Measurements from ENCODE around the gene CFAP77. TPM values are rescaled to one million over a fixed set of nuclear protein-coding genes. Genes with fewer than 3 reads are reported as not detected.
A peak's percentile ranks its signal among the peaks of the same experiment; 100 is the strongest.

CFAP77 gene
- total and polyA plus RNA-seq, 9 donors: 0.11 to 13.8 (median 0.47) TPM; not detected in 4

DNA sequence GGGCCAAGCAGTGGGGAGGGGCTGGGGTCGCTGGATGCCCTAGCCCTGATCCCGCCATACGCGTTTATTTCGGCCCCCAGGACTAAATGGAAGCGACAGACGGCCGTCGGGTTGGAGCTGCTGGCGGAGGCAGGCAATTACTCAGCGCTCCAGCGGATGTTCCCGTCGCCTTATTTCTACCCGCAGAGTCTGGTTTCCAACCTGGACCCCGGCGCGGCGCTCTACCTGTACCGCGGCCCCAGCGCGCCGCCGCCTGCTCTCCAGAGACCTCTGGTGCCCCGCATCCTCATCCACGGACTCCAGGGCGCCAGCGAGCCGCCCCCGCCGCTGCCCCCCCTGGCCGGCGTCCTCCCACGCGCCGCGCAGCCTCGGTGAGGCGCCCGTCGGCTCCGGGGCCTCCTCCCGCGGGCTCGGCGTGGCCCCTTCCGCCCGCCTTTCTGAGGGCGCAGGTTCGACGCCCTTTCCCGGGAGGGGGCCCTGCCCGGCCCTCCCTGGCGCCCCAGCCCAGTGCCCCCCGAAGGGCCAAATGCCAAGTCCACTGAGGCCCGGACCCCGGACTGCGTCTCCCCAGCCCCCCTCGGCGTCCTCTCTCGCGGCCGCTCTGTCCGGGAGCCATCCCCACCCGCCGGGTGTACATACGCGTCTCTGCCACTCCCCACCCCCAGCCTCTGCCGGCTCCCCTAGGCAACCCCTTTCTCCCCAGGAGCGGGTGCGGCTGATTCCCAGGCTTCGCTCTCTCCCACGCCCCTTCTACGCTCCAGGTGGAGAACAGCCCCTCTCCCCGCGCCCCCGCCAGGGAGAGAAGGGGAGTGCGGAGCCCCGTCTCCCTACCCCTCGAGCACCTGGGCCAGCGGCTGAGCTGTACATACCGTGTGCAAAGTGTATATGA, 179.4 kb downstream of the CFAP77 start:
- no peaks in the 10 kb centered on the region for H3K36me3 ChIP-seq
- intact Hi-C loops (cut with DNase I): no loop called here
- peak overlapping the region in 1 of 2 donors; percentile 1 for H3K27ac ChIP-seq
- no peak for DNase-seq
- no peak for TF ChIP-seq POLR2A (IDR thresholded peaks at IDR 0.05)
- H3K27me3 ChIP-seq: peaks cover 4% of the 10 kb centered on the region
- H3K4me3 ChIP-seq: no peak overlapping the region
- WGBS, 3 donors: 1 to 3% (median 2%) methylated on average over 46 to 83 of the region's 83 CpGs
- no peaks in the 10 kb centered on the region for H3K4me1 ChIP-seq (ENCODE audit: insufficient read depth)
- no peaks in the 10 kb centered on the region for H3K9me3 ChIP-seq

DNA sequence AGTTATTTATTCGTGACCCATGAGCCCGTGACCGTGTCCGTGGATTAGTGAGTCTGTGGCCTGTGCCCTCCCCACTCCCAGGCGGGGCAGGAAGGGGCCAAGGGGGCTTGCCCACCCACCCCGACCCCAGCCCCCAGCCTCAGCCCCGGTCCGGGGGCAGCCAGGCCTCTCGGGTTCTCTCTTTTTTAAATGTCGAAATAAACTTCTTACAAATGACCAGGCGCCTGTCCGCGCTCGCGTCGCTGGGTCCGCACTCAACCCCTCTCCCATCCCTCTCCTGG, 180.0 kb downstream of the CFAP77 start:
- WGBS, 3 donors: 2 to 4% (median 2%) methylated on average over 15 to 17 of the region's 17 CpGs
- intact Hi-C loops (cut with DNase I): no loop called here
- Histone ChIP-seq H3K36me3 (no peaks in the 10 kb centered on the region), H3K4me3 (no peak overlapping the region), H3K9me3 (no peaks in the 10 kb centered on the region), H3K27ac (no peak overlapping the region), H3K4me1 (ENCODE audit: insufficient read depth) (no peaks in the 10 kb centered on the region), H3K27me3 (peaks cover 4% of the 10 kb centered on the region)
- DNase-seq: no peak
- TF ChIP-seq, protein P1, sequence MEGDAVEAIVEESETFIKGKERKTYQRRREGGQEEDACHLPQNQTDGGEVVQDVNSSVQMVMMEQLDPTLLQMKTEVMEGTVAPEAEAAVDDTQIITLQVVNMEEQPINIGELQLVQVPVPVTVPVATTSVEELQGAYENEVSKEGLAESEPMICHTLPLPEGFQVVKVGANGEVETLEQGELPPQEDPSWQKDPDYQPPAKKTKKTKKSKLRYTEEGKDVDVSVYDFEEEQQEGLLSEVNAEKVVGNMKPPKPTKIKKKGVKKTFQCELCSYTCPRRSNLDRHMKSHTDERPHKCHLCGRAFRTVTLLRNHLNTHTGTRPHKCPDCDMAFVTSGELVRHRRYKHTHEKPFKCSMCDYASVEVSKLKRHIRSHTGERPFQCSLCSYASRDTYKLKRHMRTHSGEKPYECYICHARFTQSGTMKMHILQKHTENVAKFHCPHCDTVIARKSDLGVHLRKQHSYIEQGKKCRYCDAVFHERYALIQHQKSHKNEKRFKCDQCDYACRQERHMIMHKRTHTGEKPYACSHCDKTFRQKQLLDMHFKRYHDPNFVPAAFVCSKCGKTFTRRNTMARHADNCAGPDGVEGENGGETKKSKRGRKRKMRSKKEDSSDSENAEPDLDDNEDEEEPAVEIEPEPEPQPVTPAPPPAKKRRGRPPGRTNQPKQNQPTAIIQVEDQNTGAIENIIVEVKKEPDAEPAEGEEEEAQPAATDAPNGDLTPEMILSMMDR (IDR thresholded peaks at IDR 0.05): no peak
- TF ChIP-seq EP300 (IDR thresholded peaks at IDR 0.05): no peak
- TF ChIP-seq POLR2A (IDR thresholded peaks at IDR 0.05): no peak

DNA sequence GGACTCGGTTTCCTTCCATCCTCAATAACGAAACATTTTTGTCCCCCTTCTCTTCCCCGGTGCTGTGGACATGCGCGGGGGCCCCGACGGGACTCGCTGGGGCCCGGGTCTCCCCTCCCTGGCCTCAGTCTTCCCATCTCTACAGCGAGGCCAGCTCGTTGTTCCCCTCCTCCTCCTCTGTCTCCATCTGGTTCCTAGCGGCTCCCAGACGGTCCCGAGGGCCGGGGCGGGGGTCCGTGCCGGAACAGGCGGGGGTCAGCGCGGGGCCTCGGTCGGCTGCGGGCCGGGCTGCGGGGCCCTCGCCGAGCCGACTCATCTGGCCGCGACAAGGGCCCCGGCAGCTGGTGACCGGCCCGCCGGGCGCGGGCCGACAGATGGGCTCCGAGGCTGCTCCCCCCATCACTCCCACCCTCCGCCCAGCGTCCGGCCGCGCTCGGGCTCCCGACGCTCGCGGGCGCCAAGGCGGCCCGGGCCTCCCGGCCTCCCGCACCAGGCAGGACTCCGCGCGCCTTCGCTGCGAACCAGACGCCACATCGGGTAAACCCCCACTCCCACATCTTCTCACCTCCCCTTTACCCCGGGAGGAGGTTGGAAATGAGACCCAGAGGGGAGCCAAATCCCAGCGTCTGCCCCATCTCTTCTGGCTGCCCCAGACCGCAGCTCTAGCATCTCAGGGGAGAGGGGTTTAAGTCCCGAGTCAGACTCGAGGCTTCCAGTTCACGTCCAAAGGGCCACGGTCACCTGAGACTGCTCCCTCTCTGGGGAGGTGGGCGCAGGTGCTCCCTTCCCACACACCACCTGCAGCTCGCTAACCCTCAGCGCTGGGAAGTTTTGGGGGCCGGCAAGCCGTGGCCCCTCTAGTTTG, 180.5 kb downstream of the CFAP77 start:
- intact Hi-C loops (cut with DNase I): no loop called here
- TF ChIP-seq POLR2A (IDR thresholded peaks at IDR 0.05) (no peak), EP300 (IDR thresholded peaks at IDR 0.05) (no peak)
- TF ChIP-seq, protein P1 (IDR thresholded peaks at IDR 0.05): no peak
- Histone ChIP-seq H3K36me3 (no peaks in the 10 kb centered on the region), H3K27me3 (peaks cover 4% of the 10 kb centered on the region), H3K4me1 (ENCODE audit: insufficient read depth) (no peaks in the 10 kb centered on the region), H3K27ac (no peak overlapping the region), H3K9me3 (no peaks in the 10 kb centered on the region), H3K4me3 (no peak overlapping the region)
- DNase-seq: no peak
- WGBS, 3 donors: 1 to 2% (median 2%) methylated on average over 69 to 73 of the region's 73 CpGs

DNA sequence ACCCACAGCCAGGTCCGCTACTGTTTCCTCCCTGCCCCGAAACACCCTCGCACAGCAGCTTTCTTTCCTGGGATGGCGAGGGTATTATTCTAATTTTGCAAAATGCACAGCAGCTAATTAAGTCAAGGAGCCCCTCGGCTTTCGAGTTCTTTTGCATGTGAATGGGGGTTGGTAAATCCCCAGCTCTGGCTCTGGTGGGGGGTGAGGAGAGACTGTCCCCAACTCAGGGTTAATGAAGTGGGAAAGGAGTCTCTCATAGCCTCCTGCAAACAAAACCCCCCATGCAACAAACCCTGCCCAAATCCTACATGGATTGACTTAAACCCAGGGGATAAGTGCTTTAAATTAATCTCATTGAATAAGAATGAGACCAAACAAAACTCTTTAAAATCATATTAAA, 181.2 kb downstream of the CFAP77 start:
- Histone ChIP-seq H3K27ac (no peak overlapping the region), H3K27me3 (peaks cover 4% of the 10 kb centered on the region), H3K4me1 (ENCODE audit: insufficient read depth) (no peaks in the 10 kb centered on the region), H3K4me3 (no peak overlapping the region), H3K9me3 (no peaks in the 10 kb centered on the region), H3K36me3 (no peaks in the 10 kb centered on the region)
- intact Hi-C loops (cut with DNase I): no loop called here
- TF ChIP-seq, protein P1 (IDR thresholded peaks at IDR 0.05): no peak
- TF ChIP-seq EP300 (IDR thresholded peaks at IDR 0.05) (no peak), POLR2A (IDR thresholded peaks at IDR 0.05) (no peak)
- no peak for DNase-seq
- WGBS, 3 donors: 19 to 28% (median 24%) methylated on average over 6 of the region's 6 CpGs
